ENCODE data around the gene SRD5A3. TPM values are rescaled to one million over a fixed set of nuclear protein-coding genes. Genes with fewer than 3 reads are reported as not detected.

SRD5A3 gene
- total RNA-seq, 6 donors from 2014 or later, result 7.2 to 21.4 (median 13.0) TPM

DNA sequence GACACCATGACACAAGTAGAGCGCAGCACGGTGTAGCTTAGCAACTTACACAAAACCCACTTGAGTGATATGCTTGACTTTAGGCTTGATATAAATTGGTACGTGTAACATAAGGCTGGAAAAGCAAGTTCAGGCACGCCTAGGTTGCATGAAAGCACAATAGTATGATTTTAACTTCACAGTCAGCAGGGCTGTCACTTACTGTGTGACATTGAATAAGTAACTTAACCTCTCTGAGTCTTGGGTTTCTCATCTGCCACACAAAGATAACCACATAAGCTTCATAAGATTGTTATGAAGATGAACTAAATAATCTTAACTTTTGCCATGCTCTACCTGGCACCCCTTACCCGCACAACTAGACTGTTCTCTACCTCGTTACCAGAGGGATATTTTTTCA, 9.5 kb downstream of the SRD5A3 start:
- H3K27ac ChIP-seq, result peak overlapping the region in 1 of 4 donors; percentile 30
- H3K36me3 ChIP-seq, result peaks cover 0 to 5% (median 0%) of the 10 kb centered on the region in 4 donors
- TF ChIP-seq, protein P1, sequence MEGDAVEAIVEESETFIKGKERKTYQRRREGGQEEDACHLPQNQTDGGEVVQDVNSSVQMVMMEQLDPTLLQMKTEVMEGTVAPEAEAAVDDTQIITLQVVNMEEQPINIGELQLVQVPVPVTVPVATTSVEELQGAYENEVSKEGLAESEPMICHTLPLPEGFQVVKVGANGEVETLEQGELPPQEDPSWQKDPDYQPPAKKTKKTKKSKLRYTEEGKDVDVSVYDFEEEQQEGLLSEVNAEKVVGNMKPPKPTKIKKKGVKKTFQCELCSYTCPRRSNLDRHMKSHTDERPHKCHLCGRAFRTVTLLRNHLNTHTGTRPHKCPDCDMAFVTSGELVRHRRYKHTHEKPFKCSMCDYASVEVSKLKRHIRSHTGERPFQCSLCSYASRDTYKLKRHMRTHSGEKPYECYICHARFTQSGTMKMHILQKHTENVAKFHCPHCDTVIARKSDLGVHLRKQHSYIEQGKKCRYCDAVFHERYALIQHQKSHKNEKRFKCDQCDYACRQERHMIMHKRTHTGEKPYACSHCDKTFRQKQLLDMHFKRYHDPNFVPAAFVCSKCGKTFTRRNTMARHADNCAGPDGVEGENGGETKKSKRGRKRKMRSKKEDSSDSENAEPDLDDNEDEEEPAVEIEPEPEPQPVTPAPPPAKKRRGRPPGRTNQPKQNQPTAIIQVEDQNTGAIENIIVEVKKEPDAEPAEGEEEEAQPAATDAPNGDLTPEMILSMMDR (IDR thresholded peaks at IDR 0.05), result no peak
- TF ChIP-seq POLR2A (IDR thresholded peaks at IDR 0.05) (no peak), POLR2AphosphoS5 (IDR thresholded peaks at IDR 0.05) (no peak), EP300 (IDR thresholded peaks at IDR 0.05) (no peak)
- WGBS, 2 donors, result 73% methylated on average over 6 of the region's 6 CpGs
- ATAC-seq (ENCODE audit: low FRiP score in 2 of 2), result no peak
- no peaks in the 10 kb centered on the region for H3K9me3 ChIP-seq
- no peak overlapping the region for H3K4me3 ChIP-seq
- H3K4me1 ChIP-seq, result peaks cover 3 to 45% (median 31%) of the 10 kb centered on the region in 4 donors
- DNase-seq, result no peak
- H3K27me3 ChIP-seq, result no peaks in the 10 kb centered on the region

DNA sequence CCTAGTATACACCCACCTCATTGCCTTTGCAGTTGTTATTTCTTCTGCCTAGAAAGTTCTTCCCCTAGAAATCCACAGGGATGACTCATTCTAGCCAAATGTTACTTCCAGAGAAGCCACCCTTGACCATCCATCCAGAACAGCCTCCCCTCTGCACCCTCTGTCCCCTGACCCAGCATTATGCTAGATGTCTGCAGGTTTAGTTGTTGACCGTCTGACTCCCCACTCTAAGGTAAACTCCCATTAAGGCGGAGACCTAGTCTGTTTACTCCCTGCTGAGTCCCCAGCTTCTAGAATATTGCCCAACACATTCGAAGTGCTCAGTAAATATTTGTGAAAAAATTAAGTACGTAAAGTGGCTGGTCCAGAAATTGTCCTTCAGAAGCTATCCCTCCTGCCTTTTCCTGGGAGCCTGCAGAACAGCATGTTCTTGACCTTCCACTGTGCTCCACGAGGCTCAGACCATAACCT, 11.0 kb downstream of the SRD5A3 start:
- Histone ChIP-seq H3K36me3 (peaks cover 0 to 5% (median 0%) of the 10 kb centered on the region in 4 donors), H3K27ac (peak overlapping the region; percentile 10 to 79 (median 54)), H3K4me1 (peaks cover 3 to 40% (median 29%) of the 10 kb centered on the region in 4 donors), H3K27me3 (no peaks in the 10 kb centered on the region), H3K4me3 (no peak overlapping the region), H3K9me3 (no peaks in the 10 kb centered on the region)
- WGBS, 2 donors, result 71% methylated on average over 5 of the region's 5 CpGs
- ATAC-seq (ENCODE audit: low FRiP score in 2 of 2) (peak; percentile 44 to 89), DNase-seq (peak in 1 of 2 donors; percentile 67)
- TF ChIP-seq, protein P1 (IDR thresholded peaks at IDR 0.05), result no peak
- TF ChIP-seq POLR2AphosphoS5 (IDR thresholded peaks at IDR 0.05) (peak in 1 of 2 donors; percentile 42), POLR2A (IDR thresholded peaks at IDR 0.05) (peak in 1 of 4 donors; percentile 21), EP300 (IDR thresholded peaks at IDR 0.05) (peak in 2 of 4 donors; percentile 63 to 95)

DNA sequence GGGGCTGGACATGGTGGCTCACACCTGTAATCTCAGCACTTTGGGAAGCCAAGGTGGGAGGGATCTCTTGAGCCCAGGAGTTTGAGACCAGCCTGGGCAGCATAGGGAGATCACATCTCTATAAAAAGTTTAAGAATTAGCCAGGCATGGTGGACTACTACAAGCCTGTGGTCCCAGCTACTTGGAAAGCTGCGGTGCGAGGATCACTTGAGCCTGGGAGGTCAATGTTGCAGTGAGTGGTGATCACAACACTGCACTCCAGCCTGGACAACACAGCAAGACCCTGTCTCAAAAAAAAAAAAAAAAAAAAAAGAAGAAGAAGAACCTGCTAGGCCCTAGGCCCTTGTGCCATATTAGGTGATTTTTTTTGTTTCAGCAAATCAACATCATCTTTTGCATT, 12.2 kb downstream of the SRD5A3 start:
- WGBS, 2 donors, result 100% methylated on average over 2 of the region's 2 CpGs
- peak overlapping the region; percentile 21 to 79 (median 54) for H3K27ac ChIP-seq
- ATAC-seq (ENCODE audit: low FRiP score in 2 of 2), result no peak
- DNase-seq, result no peak
- TF ChIP-seq, protein P1 (IDR thresholded peaks at IDR 0.05), result no peak
- TF ChIP-seq POLR2A (IDR thresholded peaks at IDR 0.05) (no peak), EP300 (IDR thresholded peaks at IDR 0.05) (no peak), POLR2AphosphoS5 (IDR thresholded peaks at IDR 0.05) (no peak)
- H3K4me1 ChIP-seq, result peaks cover 3 to 34% (median 25%) of the 10 kb centered on the region in 4 donors
- H3K9me3 ChIP-seq, result no peaks in the 10 kb centered on the region
- H3K36me3 ChIP-seq, result peaks cover 0 to 5% (median 0%) of the 10 kb centered on the region in 4 donors
- no peaks in the 10 kb centered on the region for H3K27me3 ChIP-seq
- H3K4me3 ChIP-seq, result no peak overlapping the region

DNA sequence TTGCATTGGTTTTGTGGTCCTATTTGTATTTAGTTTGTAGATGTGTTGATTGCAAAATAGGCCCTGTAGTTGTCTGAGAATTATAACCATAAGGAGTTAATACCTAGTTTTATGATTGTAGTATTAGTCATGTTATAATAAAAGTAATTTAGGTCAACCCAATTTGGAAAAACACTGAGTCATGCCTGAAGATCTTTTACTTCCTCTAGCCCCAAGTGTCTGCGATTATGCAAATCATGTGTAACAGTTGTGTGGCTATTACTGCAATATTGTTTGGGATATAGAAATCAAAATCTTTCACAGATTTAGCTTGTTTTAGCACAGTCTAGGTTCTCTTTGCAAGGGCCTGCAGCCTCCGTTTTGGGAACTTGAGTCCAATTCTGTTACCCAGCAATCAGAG, 12.6 kb downstream of the SRD5A3 start:
- Histone ChIP-seq H3K27me3 (no peaks in the 10 kb centered on the region), H3K36me3 (peaks cover 0 to 3% (median 0%) of the 10 kb centered on the region in 4 donors), H3K4me1 (peaks cover 3 to 34% (median 25%) of the 10 kb centered on the region in 4 donors), H3K4me3 (no peak overlapping the region), H3K27ac (peak overlapping the region; percentile 3 to 63 (median 56)), H3K9me3 (no peaks in the 10 kb centered on the region)
- WGBS, 2 donors, result 35 to 52% methylated on average over 2 of the region's 2 CpGs
- ATAC-seq (ENCODE audit: low FRiP score in 2 of 2) (peak; percentile 58 to 84), DNase-seq (no peak)
- TF ChIP-seq POLR2AphosphoS5 (IDR thresholded peaks at IDR 0.05) (peak in 1 of 2 donors; percentile 35), EP300 (IDR thresholded peaks at IDR 0.05) (peak in 2 of 4 donors; percentile 25 to 75), POLR2A (IDR thresholded peaks at IDR 0.05) (no peak)
- TF ChIP-seq, protein P1 (IDR thresholded peaks at IDR 0.05), result no peak
